HepG2 (cell line): Measurements from ENCODE around the gene ETFA. TPM values are rescaled to one million over a fixed set of nuclear protein-coding genes. Genes with fewer than 3 reads are reported as not detected.

Experiments
- ARNTL ChIP-seq: sonication (generic); formaldehyde crosslinking; IDR thresholded peaks from 2 replicates; pipeline ENCODE4 v1.4.0; 2020; ENCODE audit warnings: mild to moderate bottlenecking, missing genetic modification reagents
- GPN1 ChIP-seq: sonication (generic); formaldehyde crosslinking; IDR thresholded peaks from 2 replicates; pipeline ENCODE4 v1.5.1; 2020; ENCODE audit warnings: missing genetic modification reagents, borderline replicate concordance
- HOXA9 ChIP-seq: sonication (generic); formaldehyde crosslinking; IDR thresholded peaks from 2 replicates; pipeline ENCODE4 v1.8.1; 2022; ENCODE audit warnings: missing genetic modification reagents, mild to moderate bottlenecking, moderate library complexity, borderline replicate concordance
- KLF15 ChIP-seq: sonication (generic); formaldehyde crosslinking; IDR thresholded peaks from 2 replicates; pipeline ENCODE4 v1.8.1; 2023; ENCODE audit warnings: borderline replicate concordance, mild to moderate bottlenecking, inconsistent platforms, missing genetic modification reagents, mixed read lengths
- KLF6 ChIP-seq: IDR thresholded peaks from 2 replicates; pipeline ENCODE4 v1.8.0; 2016; ENCODE audit warnings: missing biosample characterization, missing genetic modification reagents
- NFRKB ChIP-seq: fragments of 450-650 bp; IDR thresholded peaks from 2 replicates; pipeline ENCODE4 v1.6.1; 2017
- NKX3-1 ChIP-seq: sonication (generic); formaldehyde crosslinking; IDR thresholded peaks from 2 replicates; pipeline ENCODE4 v1.5.0; 2020; ENCODE audit warnings: missing genetic modification reagents
- ZNF207 ChIP-seq: fragments of 450-650 bp; IDR thresholded peaks from 2 replicates; pipeline ENCODE4 v1.6.1; 2016; ENCODE audit warnings: antibody characterized with exemption, borderline replicate concordance
- ZNF34 ChIP-seq: sonication (generic); formaldehyde crosslinking; IDR thresholded peaks from 2 replicates; pipeline ENCODE4 v1.4.0; 2020; ENCODE audit warnings: mild to moderate bottlenecking, missing genetic modification reagents, borderline replicate concordance
- ZSCAN12 ChIP-seq: sonication (generic); formaldehyde crosslinking; IDR thresholded peaks from 2 replicates; pipeline ENCODE4 v1.9.0; 2021; ENCODE audit warnings: mild to moderate bottlenecking, missing genetic modification reagents
- ZSCAN29 ChIP-seq: sonication (generic); formaldehyde crosslinking; conservative IDR thresholded peaks from 2 replicates; pipeline ENCODE4 v1.4.0; 2020; ENCODE audit warnings: mild to moderate bottlenecking, missing genetic modification reagents
- polyA plus RNA-seq, 8 experiments: library from polyadenylated mRNA; depleted of rRNA in 3 of 8; stranded (reverse) in 7 of 8; unstranded in 1 of 8; fragments of >200 nt; fragmentation: Illumina TruSeq in 4 of 8; extraction: Trizol in 4 of 8; gene quantifications; 2 replicates each; pipeline versions ENCODE4 v1.2.1 to v1.2.3, GENCODE V29; 2011 to 2016; ENCODE audit warnings: low read depth in 4 of 8, missing spikeins in 1 of 8, mixed read lengths in 1 of 8; ENCODE audit not compliant: insufficient read depth in 1 of 8
- total RNA-seq, 5 experiments: library from RNA; depleted of rRNA; stranded (reverse); fragments of >200 nt; fragmentation: Illumina TruSeq; extraction: Trizol; gene quantifications; 2 replicates each; pipeline ENCODE4 v1.2.3, GENCODE V29; 2016; ENCODE audit warnings: low read depth in 1 of 5
- TF ChIP-seq, protein P1 (sequence below): sonication (generic); formaldehyde crosslinking; IDR thresholded peaks from 2 replicates; pipeline ENCODE4 v1.9.0; 2021; ENCODE audit warnings: missing genetic modification reagents, borderline replicate concordance
- TF ChIP-seq, protein P2 (sequence below): sonication (generic); formaldehyde crosslinking; IDR thresholded peaks from 2 replicates; pipeline ENCODE4 v1.4.0; 2020; ENCODE audit warnings: missing genetic modification reagents
- TF ChIP-seq, protein P3 (sequence below): sonication (generic); formaldehyde crosslinking; IDR thresholded peaks from 2 replicates; pipeline ENCODE4 v1.5.0; 2020; ENCODE audit warnings: mild to moderate bottlenecking, missing genetic modification reagents
- TF ChIP-seq, protein P4 (sequence below): sonication (generic); formaldehyde crosslinking; IDR thresholded peaks from 2 replicates; pipeline ENCODE4 v1.9.0; 2021; ENCODE audit warnings: missing genetic modification reagents, mild to moderate bottlenecking, borderline replicate concordance
- TF ChIP-seq, protein P5 (sequence below): sonication (generic); formaldehyde crosslinking; IDR thresholded peaks from 2 replicates; pipeline ENCODE4 v1.9.0; 2021; ENCODE audit warnings: mild to moderate bottlenecking, missing genetic modification reagents

Gene ETFA
- total and polyA plus RNA-seq, 2 of the 13 experiments (the other 11 are each of a cell fraction or from before 2014, with no cell fraction given) = 291 to 396 TPM

DNA sequence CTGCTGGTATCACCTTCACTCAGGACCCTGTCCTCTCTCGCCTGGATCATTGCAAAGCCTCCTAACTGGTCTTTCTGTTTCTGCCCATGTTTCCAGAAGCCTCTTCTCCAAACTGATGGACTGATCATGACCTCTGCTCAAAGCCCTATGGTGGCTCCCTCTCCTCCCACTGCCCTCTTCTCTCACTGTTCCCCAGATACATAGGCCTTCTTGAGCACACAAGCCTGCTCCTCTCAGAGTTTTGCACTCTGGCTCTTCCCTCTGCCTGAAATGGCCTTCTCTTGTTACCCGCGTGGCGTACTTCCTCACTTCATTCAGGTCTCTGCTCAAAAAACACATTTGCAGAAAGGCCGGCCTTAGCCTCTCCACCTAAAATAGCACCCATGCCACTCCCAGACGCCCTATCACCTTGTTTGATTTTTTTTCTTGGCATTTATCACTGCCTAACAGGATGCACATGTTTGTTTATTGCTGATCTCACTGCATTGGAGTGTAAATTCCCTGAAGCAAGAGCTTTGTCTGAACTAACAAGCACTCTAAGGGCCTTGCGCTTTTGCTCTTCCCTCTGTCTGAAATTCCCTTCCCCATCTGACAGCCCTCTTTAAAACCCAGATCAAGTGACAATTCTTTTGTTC, 1.4 kb upstream of the ETFA start (continued):
- no peak for TF ChIP-seq GPN1 (CRISPR knock-in tag)
- TF ChIP-seq, protein P1, sequence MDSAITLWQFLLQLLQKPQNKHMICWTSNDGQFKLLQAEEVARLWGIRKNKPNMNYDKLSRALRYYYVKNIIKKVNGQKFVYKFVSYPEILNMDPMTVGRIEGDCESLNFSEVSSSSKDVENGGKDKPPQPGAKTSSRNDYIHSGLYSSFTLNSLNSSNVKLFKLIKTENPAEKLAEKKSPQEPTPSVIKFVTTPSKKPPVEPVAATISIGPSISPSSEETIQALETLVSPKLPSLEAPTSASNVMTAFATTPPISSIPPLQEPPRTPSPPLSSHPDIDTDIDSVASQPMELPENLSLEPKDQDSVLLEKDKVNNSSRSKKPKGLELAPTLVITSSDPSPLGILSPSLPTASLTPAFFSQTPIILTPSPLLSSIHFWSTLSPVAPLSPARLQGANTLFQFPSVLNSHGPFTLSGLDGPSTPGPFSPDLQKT (CRISPR knock-in tag) = no peak
- TF ChIP-seq ZSCAN29 (CRISPR knock-in tag) = no peak
- no peak for TF ChIP-seq ZNF34
- TF ChIP-seq, protein P2, sequence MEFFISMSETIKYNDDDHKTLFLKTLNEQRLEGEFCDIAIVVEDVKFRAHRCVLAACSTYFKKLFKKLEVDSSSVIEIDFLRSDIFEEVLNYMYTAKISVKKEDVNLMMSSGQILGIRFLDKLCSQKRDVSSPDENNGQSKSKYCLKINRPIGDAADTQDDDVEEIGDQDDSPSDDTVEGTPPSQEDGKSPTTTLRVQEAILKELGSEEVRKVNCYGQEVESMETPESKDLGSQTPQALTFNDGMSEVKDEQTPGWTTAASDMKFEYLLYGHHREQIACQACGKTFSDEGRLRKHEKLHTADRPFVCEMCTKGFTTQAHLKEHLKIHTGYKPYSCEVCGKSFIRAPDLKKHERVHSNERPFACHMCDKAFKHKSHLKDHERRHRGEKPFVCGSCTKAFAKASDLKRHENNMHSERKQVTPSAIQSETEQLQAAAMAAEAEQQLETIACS (CRISPR knock-in tag) = no peak
- TF ChIP-seq ZNF207 = no peak
- TF ChIP-seq, protein P3, sequence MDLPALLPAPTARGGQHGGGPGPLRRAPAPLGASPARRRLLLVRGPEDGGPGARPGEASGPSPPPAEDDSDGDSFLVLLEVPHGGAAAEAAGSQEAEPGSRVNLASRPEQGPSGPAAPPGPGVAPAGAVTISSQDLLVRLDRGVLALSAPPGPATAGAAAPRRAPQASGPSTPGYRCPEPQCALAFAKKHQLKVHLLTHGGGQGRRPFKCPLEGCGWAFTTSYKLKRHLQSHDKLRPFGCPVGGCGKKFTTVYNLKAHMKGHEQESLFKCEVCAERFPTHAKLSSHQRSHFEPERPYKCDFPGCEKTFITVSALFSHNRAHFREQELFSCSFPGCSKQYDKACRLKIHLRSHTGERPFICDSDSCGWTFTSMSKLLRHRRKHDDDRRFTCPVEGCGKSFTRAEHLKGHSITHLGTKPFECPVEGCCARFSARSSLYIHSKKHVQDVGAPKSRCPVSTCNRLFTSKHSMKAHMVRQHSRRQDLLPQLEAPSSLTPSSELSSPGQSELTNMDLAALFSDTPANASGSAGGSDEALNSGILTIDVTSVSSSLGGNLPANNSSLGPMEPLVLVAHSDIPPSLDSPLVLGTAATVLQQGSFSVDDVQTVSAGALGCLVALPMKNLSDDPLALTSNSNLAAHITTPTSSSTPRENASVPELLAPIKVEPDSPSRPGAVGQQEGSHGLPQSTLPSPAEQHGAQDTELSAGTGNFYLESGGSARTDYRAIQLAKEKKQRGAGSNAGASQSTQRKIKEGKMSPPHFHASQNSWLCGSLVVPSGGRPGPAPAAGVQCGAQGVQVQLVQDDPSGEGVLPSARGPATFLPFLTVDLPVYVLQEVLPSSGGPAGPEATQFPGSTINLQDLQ (CRISPR knock-in tag) = no peak
- no peak for TF ChIP-seq ARNTL (CRISPR knock-in tag)
- no peak for TF ChIP-seq NFRKB
- TF ChIP-seq, protein P4, sequence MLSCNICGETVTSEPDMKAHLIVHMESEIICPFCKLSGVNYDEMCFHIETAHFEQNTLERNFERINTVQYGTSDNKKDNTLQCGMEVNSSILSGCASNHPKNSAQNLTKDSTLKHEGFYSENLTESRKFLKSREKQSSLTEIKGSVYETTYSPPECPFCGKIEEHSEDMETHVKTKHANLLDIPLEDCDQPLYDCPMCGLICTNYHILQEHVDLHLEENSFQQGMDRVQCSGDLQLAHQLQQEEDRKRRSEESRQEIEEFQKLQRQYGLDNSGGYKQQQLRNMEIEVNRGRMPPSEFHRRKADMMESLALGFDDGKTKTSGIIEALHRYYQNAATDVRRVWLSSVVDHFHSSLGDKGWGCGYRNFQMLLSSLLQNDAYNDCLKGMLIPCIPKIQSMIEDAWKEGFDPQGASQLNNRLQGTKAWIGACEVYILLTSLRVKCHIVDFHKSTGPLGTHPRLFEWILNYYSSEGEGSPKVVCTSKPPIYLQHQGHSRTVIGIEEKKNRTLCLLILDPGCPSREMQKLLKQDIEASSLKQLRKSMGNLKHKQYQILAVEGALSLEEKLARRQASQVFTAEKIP (CRISPR knock-in tag) = no peak
- no peak for TF ChIP-seq ZSCAN12 (CRISPR knock-in tag)
- TF ChIP-seq KLF6 = no peak
- TF ChIP-seq, protein P5, sequence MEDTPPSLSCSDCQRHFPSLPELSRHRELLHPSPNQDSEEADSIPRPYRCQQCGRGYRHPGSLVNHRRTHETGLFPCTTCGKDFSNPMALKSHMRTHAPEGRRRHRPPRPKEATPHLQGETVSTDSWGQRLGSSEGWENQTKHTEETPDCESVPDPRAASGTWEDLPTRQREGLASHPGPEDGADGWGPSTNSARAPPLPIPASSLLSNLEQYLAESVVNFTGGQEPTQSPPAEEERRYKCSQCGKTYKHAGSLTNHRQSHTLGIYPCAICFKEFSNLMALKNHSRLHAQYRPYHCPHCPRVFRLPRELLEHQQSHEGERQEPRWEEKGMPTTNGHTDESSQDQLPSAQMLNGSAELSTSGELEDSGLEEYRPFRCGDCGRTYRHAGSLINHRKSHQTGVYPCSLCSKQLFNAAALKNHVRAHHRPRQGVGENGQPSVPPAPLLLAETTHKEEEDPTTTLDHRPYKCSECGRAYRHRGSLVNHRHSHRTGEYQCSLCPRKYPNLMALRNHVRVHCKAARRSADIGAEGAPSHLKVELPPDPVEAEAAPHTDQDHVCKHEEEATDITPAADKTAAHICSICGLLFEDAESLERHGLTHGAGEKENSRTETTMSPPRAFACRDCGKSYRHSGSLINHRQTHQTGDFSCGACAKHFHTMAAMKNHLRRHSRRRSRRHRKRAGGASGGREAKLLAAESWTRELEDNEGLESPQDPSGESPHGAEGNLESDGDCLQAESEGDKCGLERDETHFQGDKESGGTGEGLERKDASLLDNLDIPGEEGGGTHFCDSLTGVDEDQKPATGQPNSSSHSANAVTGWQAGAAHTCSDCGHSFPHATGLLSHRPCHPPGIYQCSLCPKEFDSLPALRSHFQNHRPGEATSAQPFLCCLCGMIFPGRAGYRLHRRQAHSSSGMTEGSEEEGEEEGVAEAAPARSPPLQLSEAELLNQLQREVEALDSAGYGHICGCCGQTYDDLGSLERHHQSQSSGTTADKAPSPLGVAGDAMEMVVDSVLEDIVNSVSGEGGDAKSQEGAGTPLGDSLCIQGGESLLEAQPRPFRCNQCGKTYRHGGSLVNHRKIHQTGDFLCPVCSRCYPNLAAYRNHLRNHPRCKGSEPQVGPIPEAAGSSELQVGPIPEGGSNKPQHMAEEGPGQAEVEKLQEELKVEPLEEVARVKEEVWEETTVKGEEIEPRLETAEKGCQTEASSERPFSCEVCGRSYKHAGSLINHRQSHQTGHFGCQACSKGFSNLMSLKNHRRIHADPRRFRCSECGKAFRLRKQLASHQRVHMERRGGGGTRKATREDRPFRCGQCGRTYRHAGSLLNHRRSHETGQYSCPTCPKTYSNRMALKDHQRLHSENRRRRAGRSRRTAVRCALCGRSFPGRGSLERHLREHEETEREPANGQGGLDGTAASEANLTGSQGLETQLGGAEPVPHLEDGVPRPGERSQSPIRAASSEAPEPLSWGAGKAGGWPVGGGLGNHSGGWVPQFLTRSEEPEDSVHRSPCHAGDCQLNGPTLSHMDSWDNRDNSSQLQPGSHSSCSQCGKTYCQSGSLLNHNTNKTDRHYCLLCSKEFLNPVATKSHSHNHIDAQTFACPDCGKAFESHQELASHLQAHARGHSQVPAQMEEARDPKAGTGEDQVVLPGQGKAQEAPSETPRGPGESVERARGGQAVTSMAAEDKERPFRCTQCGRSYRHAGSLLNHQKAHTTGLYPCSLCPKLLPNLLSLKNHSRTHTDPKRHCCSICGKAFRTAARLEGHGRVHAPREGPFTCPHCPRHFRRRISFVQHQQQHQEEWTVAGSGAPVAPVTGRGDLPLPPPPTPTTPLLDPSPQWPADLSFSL (CRISPR knock-in tag) = no peak
- no peak for TF ChIP-seq HOXA9 (CRISPR knock-in tag)
- TF ChIP-seq KLF15 (CRISPR knock-in tag) = no peak
- no peak for TF ChIP-seq NKX3-1 (CRISPR knock-in tag)
